ENCODE results near the gene RIMS4.
A peak's percentile ranks its signal among the peaks of the same experiment; 100 is the strongest.

RIMS4 gene

DNA sequence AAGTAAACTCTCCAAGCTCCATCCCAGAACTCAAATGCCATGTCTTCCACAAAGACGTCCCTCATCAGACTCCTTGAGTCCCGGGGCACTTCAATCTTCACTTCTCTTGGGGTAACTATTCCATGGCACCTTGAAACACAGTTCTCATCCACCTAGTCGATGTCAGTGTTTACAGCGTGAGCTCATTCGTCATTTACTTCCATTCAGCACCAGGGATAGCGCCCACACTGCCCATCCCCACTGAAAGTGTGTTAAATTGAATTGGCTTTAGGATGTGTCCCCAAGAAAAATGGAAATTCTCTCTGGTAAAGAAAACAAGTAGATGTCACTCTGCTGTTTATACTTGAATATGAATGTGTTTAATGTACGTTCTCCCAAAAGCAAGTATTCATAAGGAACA lies 33.4 kb downstream of the RIMS4 start:
- DNase-seq (ENCODE audit: low read depth), result peak; percentile 48
- TF ChIP-seq, protein P1, sequence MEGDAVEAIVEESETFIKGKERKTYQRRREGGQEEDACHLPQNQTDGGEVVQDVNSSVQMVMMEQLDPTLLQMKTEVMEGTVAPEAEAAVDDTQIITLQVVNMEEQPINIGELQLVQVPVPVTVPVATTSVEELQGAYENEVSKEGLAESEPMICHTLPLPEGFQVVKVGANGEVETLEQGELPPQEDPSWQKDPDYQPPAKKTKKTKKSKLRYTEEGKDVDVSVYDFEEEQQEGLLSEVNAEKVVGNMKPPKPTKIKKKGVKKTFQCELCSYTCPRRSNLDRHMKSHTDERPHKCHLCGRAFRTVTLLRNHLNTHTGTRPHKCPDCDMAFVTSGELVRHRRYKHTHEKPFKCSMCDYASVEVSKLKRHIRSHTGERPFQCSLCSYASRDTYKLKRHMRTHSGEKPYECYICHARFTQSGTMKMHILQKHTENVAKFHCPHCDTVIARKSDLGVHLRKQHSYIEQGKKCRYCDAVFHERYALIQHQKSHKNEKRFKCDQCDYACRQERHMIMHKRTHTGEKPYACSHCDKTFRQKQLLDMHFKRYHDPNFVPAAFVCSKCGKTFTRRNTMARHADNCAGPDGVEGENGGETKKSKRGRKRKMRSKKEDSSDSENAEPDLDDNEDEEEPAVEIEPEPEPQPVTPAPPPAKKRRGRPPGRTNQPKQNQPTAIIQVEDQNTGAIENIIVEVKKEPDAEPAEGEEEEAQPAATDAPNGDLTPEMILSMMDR (IDR thresholded peaks at IDR 0.05; ENCODE audit: insufficient read depth, low read depth, low read length, missing control alignments), result no peak
- H3K4me3 ChIP-seq (ENCODE audit: low read length), result no peak overlapping the region

DNA sequence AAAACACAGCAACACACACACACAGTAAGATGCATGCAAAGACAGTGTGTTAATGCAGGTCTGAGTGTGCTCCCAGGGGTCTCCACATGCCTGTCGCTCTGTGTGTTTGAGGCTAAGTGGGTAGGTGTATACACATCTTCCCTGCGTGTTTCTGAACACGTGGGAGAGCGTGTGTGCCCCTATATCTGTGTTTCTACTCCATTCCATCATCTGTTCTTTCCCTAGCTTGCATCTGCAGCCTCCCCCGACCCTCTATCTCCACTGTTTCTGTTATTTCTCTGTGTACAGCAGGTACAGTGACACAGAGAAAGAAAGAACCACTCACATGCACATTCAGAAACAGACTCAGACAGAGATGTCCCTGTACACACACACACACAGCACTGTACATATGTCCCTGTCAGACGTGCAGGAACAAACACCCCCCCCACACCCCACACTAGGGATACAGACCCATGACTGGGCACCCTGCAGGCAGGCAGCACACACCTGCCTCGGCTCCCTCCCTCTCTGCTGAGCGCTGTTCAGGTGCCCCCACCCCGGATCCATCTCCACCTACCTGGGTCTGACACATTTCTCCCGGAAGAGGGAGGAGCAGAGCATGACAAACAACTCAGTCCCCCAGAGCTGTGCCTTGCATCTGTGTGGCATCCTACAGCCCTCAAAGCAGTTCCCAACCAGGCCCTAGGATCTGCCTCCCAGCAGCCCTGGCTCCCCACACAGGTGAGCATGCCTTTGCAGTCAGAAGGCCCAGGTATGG lies 37.1 kb downstream of the RIMS4 start:
- TF ChIP-seq, protein P1 (IDR thresholded peaks at IDR 0.05; ENCODE audit: insufficient read depth, low read depth, low read length, missing control alignments), result no peak
- no peak for DNase-seq (ENCODE audit: low read depth)
- no peak overlapping the region for H3K4me3 ChIP-seq (ENCODE audit: low read length)

DNA sequence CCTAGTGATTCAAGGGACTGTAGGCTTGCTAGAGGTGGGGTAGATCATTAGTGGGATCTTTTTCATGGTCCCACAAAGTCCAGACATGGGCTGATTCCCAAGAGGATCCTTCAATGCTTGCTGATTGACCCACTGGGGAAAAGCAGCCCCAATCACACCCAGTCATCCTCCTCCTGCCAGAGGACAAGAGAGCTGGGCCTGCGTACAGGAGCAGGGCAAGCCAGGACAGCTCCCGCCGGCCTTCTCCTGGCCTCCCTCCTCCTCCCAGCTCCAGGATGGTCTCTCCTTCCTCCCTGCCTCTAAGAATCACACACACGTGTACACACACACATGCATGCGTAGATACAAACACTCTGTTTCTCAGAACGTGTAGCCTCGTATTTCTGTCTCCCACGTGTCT lies 37.7 kb downstream of the RIMS4 start:
- TF ChIP-seq, protein P1 (IDR thresholded peaks at IDR 0.05; ENCODE audit: insufficient read depth, low read depth, low read length, missing control alignments), result no peak
- H3K4me3 ChIP-seq (ENCODE audit: low read length), result no peak overlapping the region
- DNase-seq (ENCODE audit: low read depth), result peak; percentile 50

DNA sequence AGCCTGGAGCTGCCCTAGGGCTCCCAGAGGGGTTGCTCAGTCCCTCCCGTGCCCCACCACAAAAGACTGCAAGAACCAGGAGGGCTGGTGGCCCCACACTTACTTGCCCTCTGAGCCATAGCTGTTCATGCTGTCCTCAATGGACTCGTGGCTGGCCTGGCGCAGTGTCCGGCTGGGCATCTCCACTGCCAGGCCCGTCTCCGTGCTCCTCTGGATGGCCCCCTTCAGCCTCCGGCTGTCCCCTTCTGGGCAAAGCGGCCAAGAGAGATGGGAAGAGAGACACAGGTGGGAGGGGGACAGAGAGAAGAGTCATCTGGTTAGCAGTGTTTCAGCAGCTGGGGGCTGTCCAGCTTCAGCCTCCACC lies 39.2 kb downstream of the RIMS4 start:
- DNase-seq (ENCODE audit: low read depth), result no peak
- no peak overlapping the region for H3K4me3 ChIP-seq (ENCODE audit: low read length)
- TF ChIP-seq, protein P1 (IDR thresholded peaks at IDR 0.05; ENCODE audit: insufficient read depth, low read depth, low read length, missing control alignments), result no peak

DNA sequence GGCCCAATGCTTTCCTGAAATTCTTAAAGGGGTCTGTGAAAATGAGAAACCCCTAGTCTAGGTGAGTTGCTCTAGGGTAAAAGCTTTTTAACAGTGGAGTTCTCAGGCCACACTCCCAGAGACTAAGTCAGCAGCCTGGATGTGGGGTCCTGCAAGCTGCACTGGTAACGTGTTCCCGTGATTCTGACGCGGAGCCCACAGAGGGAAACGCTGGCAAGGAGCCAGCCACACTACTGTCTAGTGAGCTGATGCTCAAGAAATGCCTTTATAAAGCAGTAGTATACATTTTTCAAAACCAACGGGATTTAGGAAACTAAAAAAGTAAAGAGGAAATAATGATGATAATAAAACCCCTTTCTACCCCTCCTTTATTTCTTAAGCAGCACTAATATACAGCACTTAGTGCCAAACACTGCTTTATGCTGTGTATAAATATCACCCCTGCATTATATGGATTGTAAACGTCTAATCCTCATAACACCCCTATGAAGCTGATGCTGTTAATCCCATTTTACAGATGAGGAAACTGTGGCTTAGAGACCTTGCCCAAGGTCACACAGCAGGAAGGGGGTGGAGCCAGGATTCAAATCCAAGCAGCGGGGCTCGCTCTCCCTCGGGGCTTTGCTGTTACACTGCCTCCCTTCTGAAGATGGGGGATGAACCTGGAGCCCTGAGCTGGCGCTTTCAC lies 39.7 kb downstream of the RIMS4 start:
- DNase-seq (ENCODE audit: low read depth), result no peak
- TF ChIP-seq, protein P1 (IDR thresholded peaks at IDR 0.05; ENCODE audit: insufficient read depth, low read depth, low read length, missing control alignments), result no peak
- H3K4me3 ChIP-seq (ENCODE audit: low read length), result no peak overlapping the region

DNA sequence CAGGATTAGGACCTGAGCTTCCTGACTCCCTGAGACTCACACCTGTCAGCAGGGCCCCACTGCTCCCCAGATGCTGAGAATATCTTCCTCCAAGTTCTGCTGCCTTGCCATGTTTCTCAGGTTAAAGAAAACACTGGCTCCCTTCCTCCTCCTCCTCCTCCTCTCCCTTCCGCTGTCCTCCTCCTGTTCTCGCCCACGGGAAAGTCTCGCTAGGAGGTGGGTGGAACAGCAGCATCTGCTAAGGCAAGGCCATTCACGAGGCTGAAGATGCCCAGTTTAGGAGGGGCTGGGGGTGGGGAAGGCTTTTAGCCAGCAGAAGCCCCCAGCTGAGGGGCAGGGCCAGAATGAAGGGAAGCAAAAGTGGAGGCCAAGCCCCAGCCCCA lies 40.9 kb downstream of the RIMS4 start:
- no peak overlapping the region for H3K4me3 ChIP-seq (ENCODE audit: low read length)
- TF ChIP-seq, protein P1 (IDR thresholded peaks at IDR 0.05; ENCODE audit: insufficient read depth, low read depth, low read length, missing control alignments), result no peak
- DNase-seq (ENCODE audit: low read depth), result no peak
